Transverse colon (tissue), 4 donors: ENCODE data around the gene FLAD1.

Source experiments
- EP300 ChIP-seq: sonication (generic); formaldehyde crosslinking; IDR thresholded peaks from one replicate; pipeline ENCODE4 v1.6.1; 2017; ENCODE audit warnings: antibody characterized with exemption, low read depth
- POLR2AphosphoS5 ChIP-seq, 3 donors: sonication (generic); formaldehyde crosslinking; IDR thresholded peaks; one replicate each; pipeline ENCODE4 v1.6.1; 2016; ENCODE audit warnings: antibody characterized with exemption in 3 of 3
- TF ChIP-seq, protein P1 (sequence below), 5 experiments: fragments of 200-600 bp in 3 of 5; fragments of 450-650 bp in 2 of 5; sonication (generic) in 3 of 5; IDR thresholded peaks; 1 replicate in 2 of 5; 2 replicates in 3 of 5; pipeline ENCODE4 v1.5.1; 2016 to 2017; ENCODE audit warnings: antibody characterized with exemption in 5 of 5, inconsistent platforms in 3 of 5, mild to moderate bottlenecking in 2 of 5, moderate library complexity in 1 of 5

DNA sequence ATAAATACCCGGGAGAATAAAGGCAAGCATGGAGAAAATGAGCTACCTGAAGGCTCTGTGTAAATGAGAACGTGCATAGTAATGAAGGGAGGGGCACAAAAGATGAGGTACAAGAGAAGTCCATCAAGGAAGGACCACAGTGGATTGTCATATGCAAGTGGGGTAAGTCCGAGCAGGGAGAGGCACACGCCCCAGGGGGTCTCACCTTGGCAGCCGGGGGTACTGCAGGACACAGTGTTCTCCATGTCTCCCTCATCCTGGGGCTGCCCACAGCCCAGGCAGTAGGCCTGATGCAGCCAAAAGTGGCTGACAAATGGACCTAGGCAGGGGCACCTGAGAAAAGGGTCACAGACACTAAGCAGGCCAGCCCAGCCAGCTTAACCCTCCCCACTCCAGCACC lies 40.5 kb downstream of the FLAD1 start:
- TF ChIP-seq, protein P1, sequence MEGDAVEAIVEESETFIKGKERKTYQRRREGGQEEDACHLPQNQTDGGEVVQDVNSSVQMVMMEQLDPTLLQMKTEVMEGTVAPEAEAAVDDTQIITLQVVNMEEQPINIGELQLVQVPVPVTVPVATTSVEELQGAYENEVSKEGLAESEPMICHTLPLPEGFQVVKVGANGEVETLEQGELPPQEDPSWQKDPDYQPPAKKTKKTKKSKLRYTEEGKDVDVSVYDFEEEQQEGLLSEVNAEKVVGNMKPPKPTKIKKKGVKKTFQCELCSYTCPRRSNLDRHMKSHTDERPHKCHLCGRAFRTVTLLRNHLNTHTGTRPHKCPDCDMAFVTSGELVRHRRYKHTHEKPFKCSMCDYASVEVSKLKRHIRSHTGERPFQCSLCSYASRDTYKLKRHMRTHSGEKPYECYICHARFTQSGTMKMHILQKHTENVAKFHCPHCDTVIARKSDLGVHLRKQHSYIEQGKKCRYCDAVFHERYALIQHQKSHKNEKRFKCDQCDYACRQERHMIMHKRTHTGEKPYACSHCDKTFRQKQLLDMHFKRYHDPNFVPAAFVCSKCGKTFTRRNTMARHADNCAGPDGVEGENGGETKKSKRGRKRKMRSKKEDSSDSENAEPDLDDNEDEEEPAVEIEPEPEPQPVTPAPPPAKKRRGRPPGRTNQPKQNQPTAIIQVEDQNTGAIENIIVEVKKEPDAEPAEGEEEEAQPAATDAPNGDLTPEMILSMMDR (IDR thresholded peaks at IDR 0.05): no peak
- TF ChIP-seq POLR2AphosphoS5 (IDR thresholded peaks at IDR 0.05) (no peak), EP300 (no peak)
